ENCODE data around the gene SPATA46. TPM values are rescaled to one million over a fixed set of nuclear protein-coding genes. Genes with fewer than 3 reads are reported as not detected.

SPATA46 gene
- total and polyA plus RNA-seq, 9 of the 15 experiments (the other 6 are each of a cell fraction or from before 2014, with no cell fraction given) = 0.04 to 0.11 TPM; not detected in 7

- POLR2A ChIA-PET = interaction anchor here (0.6 to 0.8 kb wide), 2 partner anchors 11 to 15 kb away, joined by 3 read pairs; no protein-coding TSS in a partner anchor
- H3K9ac ChIP-seq (ENCODE audit: insufficient read depth in 1 of 2, low read depth in 2 of 2, low read length in 2 of 2) = no peak overlapping the region
- no peaks in the 10 kb centered on the region for H3K36me3 ChIP-seq (ENCODE audit: control insufficient read depth, insufficient read depth, low read length)
- H3K4me3 ChIP-seq = no peak overlapping the region
- H4K20me1 ChIP-seq (replicated peaks; ENCODE audit: control insufficient read depth, insufficient read depth, low read length) = no peaks in the 10 kb centered on the region
- FAIRE-seq = peak; percentile 37
- peaks cover 31 to 44% of the 10 kb centered on the region in 2 experiments for H3K4me1 ChIP-seq (replicated peaks in 1 of 2; ENCODE audit: control insufficient read depth in 2 of 2, insufficient read depth in 2 of 2, low read length in 2 of 2)
- 0 out of 2 replicates have a peak overlapping the region, but pooled peaks have one; percentile 9 for H2AFZ ChIP-seq (ENCODE audit: low read depth, low read length)
- no peak overlapping the region for H3K27ac ChIP-seq (ENCODE audit: extremely low read depth, low read depth, low read length)
- WGBS (ENCODE audit: insufficient coverage, low coverage, missing lambda C conversion rate) = 77% methylated on average over 1 of the region's 1 CpG
- in situ Hi-C loops (cut with MboI) (no loop called here), intact Hi-C loops (cut with micrococcal nuclease) (loop anchor here (5.0 kb wide), 1 partner anchor 313 kb away; no protein-coding TSS in a partner anchor)
- no peak for ATAC-seq
- H3K9me1 ChIP-seq (ENCODE audit: control insufficient read depth, insufficient read depth, low read length) = no peaks in the 10 kb centered on the region
- TF ChIP-seq POLR2G (IDR thresholded peaks at IDR 0.05; ENCODE audit: low read depth, low read length) (no peak), BACH1 (tag; IDR thresholded peaks at IDR 0.05) (no peak), NCOR1 (IDR thresholded peaks at IDR 0.05) (no peak), ZSCAN32 (CRISPR knock-in tag; IDR thresholded peaks at IDR 0.05) (no peak), ZNF140 (CRISPR knock-in tag; IDR thresholded peaks at IDR 0.05) (no peak), ASH1L (IDR thresholded peaks at IDR 0.05; ENCODE audit: borderline replicate concordance, low read depth, partially characterized antibody) (no peak), TCF3 (CRISPR knock-in tag; IDR thresholded peaks at IDR 0.05) (no peak), RBBP5 (IDR thresholded peaks at IDR 0.05; ENCODE audit: borderline replicate concordance, insufficient read depth, low read length, poor library complexity, severe bottlenecking) (no peak), HDAC3 (IDR thresholded peaks at IDR 0.05; ENCODE audit: borderline replicate concordance, partially characterized antibody) (no peak), SRSF3 (IDR thresholded peaks at IDR 0.05; ENCODE audit: insufficient read depth, low read length) (no peak)
- TF ChIP-seq, protein P1, sequence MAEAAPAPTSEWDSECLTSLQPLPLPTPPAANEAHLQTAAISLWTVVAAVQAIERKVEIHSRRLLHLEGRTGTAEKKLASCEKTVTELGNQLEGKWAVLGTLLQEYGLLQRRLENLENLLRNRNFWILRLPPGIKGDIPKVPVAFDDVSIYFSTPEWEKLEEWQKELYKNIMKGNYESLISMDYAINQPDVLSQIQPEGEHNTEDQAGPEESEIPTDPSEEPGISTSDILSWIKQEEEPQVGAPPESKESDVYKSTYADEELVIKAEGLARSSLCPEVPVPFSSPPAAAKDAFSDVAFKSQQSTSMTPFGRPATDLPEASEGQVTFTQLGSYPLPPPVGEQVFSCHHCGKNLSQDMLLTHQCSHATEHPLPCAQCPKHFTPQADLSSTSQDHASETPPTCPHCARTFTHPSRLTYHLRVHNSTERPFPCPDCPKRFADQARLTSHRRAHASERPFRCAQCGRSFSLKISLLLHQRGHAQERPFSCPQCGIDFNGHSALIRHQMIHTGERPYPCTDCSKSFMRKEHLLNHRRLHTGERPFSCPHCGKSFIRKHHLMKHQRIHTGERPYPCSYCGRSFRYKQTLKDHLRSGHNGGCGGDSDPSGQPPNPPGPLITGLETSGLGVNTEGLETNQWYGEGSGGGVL (CRISPR knock-in tag; IDR thresholded peaks at IDR 0.05) = no peak
- DNase-seq (ENCODE audit: extremely low read depth in 1 of 4, low spot score in 3 of 4) = no peak
- no peak overlapping the region for H3K4me2 ChIP-seq (ENCODE audit: insufficient read depth, low read length)
- H3K9me3 ChIP-seq (replicated peaks; ENCODE audit: control insufficient read depth, insufficient read depth, low read depth, low read length) = no peaks in the 10 kb centered on the region
- CTCF ChIA-PET (ENCODE audit: low intra/inter-chr PET ratio) = no interaction called here
- H3K27me3 ChIP-seq (ENCODE audit: control insufficient read depth in 2 of 2, insufficient read depth in 2 of 2, low read length in 2 of 2) = no peaks in the 10 kb centered on the region
- no TSS peak for BruUV-seq (replicated peaks)
- no peaks in the 10 kb centered on the region for H3K79me2 ChIP-seq (ENCODE audit: control insufficient read depth, insufficient read depth, low read length)
Observed at GRCh38 chr1:162370161-162370560, 6.5 kb downstream of the SPATA46 start.
